ENCODE results near the gene COL9A2. TPM values are rescaled to one million over a fixed set of nuclear protein-coding genes. Genes with fewer than 3 reads are reported as not detected.
A peak's percentile ranks its signal among the peaks of the same experiment; 100 is the strongest.

The COL9A2 gene
- total RNA-seq, 1 donor from 2014 or later, result 0.27 TPM

GRCh38 chr1:40265298-40265697 lies 51.8 kb downstream of the COL9A2 start:
- no peak for DNase-seq
- H3K27me3 ChIP-seq (ENCODE audit: low read depth), result no peaks in the 10 kb centered on the region
- H3K36me3 ChIP-seq, result peaks cover 85% of the 10 kb centered on the region
- TF ChIP-seq, protein P1, sequence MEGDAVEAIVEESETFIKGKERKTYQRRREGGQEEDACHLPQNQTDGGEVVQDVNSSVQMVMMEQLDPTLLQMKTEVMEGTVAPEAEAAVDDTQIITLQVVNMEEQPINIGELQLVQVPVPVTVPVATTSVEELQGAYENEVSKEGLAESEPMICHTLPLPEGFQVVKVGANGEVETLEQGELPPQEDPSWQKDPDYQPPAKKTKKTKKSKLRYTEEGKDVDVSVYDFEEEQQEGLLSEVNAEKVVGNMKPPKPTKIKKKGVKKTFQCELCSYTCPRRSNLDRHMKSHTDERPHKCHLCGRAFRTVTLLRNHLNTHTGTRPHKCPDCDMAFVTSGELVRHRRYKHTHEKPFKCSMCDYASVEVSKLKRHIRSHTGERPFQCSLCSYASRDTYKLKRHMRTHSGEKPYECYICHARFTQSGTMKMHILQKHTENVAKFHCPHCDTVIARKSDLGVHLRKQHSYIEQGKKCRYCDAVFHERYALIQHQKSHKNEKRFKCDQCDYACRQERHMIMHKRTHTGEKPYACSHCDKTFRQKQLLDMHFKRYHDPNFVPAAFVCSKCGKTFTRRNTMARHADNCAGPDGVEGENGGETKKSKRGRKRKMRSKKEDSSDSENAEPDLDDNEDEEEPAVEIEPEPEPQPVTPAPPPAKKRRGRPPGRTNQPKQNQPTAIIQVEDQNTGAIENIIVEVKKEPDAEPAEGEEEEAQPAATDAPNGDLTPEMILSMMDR (IDR thresholded peaks at IDR 0.05; ENCODE audit: borderline replicate concordance), result no peak
- peaks cover 86% of the 10 kb centered on the region for H3K4me1 ChIP-seq
- H3K9me3 ChIP-seq (replicated peaks), result no peaks in the 10 kb centered on the region
- intact Hi-C loops (cut with micrococcal nuclease), result no loop called here
- H3K27ac ChIP-seq (replicated peaks), result peak overlapping the region; percentile 82
- no peak overlapping the region for H3K4me3 ChIP-seq

DNA sequence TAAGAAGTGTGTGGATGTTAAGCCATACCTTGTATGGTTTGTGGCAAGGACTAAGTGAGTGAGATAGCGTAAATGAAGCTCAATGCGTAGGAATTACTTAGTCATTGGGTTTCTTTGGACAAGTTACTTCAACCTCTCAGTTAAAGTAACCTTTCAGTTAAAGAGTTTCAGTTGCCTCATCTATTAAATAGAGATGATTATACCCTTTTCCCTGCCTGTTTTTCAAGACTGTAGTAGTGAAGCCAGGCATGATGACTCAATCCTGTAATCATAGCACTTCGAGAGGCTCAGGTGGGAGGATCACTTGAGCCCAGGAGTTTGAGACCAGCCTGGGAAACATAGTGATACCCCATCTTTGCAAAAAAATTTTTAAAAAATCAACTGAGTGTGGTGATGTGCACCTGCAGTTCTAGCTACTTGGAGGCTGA lies 52.7 kb downstream of the COL9A2 start:
- intact Hi-C loops (cut with micrococcal nuclease), result no loop called here
- TF ChIP-seq, protein P1 (IDR thresholded peaks at IDR 0.05; ENCODE audit: borderline replicate concordance), result no peak
- H3K9me3 ChIP-seq (replicated peaks), result no peaks in the 10 kb centered on the region
- peaks cover 90% of the 10 kb centered on the region for H3K4me1 ChIP-seq
- no peak for DNase-seq
- H3K27ac ChIP-seq (replicated peaks), result peak overlapping the region; percentile 82
- no peaks in the 10 kb centered on the region for H3K27me3 ChIP-seq (ENCODE audit: low read depth)
- peaks cover 85% of the 10 kb centered on the region for H3K36me3 ChIP-seq
- H3K4me3 ChIP-seq, result no peak overlapping the region

DNA sequence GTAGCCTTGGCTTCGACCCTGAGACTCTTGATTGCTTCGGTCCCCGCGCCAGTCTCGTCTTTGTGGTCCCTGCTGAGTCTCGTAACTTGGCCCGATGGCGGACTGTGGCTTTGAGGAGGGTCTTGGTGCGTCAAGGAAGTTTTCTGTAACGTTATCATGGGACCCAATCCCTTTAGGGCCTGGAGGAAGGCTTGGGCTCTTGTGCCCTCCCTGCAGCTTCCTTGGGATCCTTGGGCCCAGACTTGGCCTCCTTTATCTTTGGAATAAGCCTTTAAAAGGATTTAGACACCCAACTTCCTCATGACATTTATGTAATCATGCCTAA lies 58.7 kb downstream of the COL9A2 start:
- Histone ChIP-seq H3K36me3 (peaks cover 41% of the 10 kb centered on the region), H3K4me1 (peaks cover 84% of the 10 kb centered on the region), H3K9me3 (replicated peaks) (no peaks in the 10 kb centered on the region), H3K27me3 (ENCODE audit: low read depth) (no peaks in the 10 kb centered on the region), H3K27ac (replicated peaks) (peak overlapping the region; percentile 96), H3K4me3 (peak overlapping the region; percentile 78)
- DNase-seq, result no peak
- TF ChIP-seq, protein P1 (IDR thresholded peaks at IDR 0.05; ENCODE audit: borderline replicate concordance), result no peak
- intact Hi-C loops (cut with micrococcal nuclease), result no loop called here

DNA sequence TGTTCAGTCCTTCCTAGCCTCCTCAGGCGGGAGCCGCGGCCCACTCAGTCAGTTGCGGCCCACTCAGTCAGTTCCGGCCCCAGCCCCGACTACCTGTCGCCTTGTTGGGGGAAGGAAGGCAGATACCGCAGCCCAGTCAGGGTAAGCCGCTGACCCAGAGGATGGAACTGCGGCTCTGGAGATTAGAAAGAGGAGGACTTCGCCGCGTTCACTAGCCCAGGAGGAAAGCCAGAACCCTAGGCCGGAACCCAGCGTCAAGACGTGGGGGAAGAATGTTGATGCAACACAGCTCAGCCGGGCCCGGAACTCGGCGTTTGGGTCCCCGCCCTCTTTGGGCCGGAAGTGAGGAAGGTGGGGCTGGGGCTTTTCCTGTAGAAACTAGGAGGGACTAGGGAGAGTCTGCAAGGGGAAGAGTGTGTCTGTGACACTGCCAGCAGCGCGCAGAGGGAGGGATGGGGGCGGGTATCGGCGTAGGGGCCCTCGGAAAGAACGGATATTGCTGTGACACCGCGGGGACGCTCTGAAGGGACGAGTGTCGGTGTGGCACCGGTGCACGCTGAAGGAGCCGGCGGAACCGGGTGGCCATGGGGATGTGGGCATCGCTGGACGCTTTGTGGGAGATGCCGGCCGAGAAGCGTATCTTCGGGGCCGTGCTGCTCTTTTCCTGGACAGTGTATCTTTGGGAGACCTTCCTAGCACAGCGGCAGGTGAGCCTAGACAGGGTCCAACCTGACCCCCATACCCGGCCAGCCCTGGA lies 59.2 kb downstream of the COL9A2 start, which contains the start of gene ZMPSTE24:
TSS of gene ZMPSTE24 (plus strand) at position 549 of the 757 bp plus-strand sequence. CDS start at position 585, 36 bp downstream.
- TF ChIP-seq, protein P1 (IDR thresholded peaks at IDR 0.05; ENCODE audit: borderline replicate concordance), result no peak
- H3K36me3 ChIP-seq, result peaks cover 36% of the 10 kb centered on the region
- no peaks in the 10 kb centered on the region for H3K27me3 ChIP-seq (ENCODE audit: low read depth)
- H3K9me3 ChIP-seq (replicated peaks), result no peaks in the 10 kb centered on the region
- intact Hi-C loops (cut with micrococcal nuclease), result no loop called here
- peak; percentile 95 for DNase-seq
- peaks cover 78% of the 10 kb centered on the region for H3K4me1 ChIP-seq
- H3K27ac ChIP-seq (replicated peaks), result peak within 1 kb of the TSS; percentile 96
- H3K4me3 ChIP-seq, result peak within 1 kb of the TSS; percentile 78

- DNase-seq, result no peak
- H3K27ac ChIP-seq (replicated peaks), result peak overlapping the region; percentile 96
- peak overlapping the region; percentile 78 for H3K4me3 ChIP-seq
- H3K27me3 ChIP-seq (ENCODE audit: low read depth), result no peaks in the 10 kb centered on the region
- H3K36me3 ChIP-seq, result peaks cover 30% of the 10 kb centered on the region
- H3K4me1 ChIP-seq, result peaks cover 73% of the 10 kb centered on the region
- TF ChIP-seq, protein P1 (IDR thresholded peaks at IDR 0.05; ENCODE audit: borderline replicate concordance), result no peak
- no peaks in the 10 kb centered on the region for H3K9me3 ChIP-seq (replicated peaks)
- intact Hi-C loops (cut with micrococcal nuclease), result no loop called here
These were observed 59.8 kb downstream of the COL9A2 start for GRCh38 chr1:40257313-40257687.

All from left ventricle myocardium inferior (tissue), 1 donor.